HG03457 (cell line): ENCODE data around the gene FTSJ1.
"Not testable (repeated sequence)": the region's sequence is repeated elsewhere in the genome, so short reads cannot be mapped to it uniquely, and the experiment has no call there.

Experiments
- ATAC-seq: cut with Tn5 transposase; IDR thresholded peaks from one replicate; pipeline ENCODE4 v1.9.1; 2021; ENCODE audit warnings: moderate number of reproducible peaks; ENCODE audit not compliant: unreplicated experiment

Gene FTSJ1

GRCh38 chrX:48493890-48494364 is 17.9 kb downstream of the FTSJ1 start:
- ATAC-seq, result no peak

GRCh38 chrX:48496660-48497059 is 20.7 kb downstream of the FTSJ1 start:
- ATAC-seq, result no peak

- no peak for ATAC-seq
These were observed 21.9 kb downstream of the FTSJ1 start for GRCh38 chrX:48497871-48498270.

- ATAC-seq, result no peak
These were observed 22.4 kb downstream of the FTSJ1 start for GRCh38 chrX:48498374-48498809.

- no peak for ATAC-seq
These were observed 28.3 kb downstream of the FTSJ1 start for GRCh38 chrX:48504261-48504660.

GRCh38 chrX:48505481-48505880 is 29.5 kb downstream of the FTSJ1 start:
- ATAC-seq, result no peak

GRCh38 chrX:48507246-48507645 is 31.2 kb downstream of the FTSJ1 start:
- ATAC-seq, result no peak

GRCh38 chrX:48508400-48509244 is 32.6 kb downstream of the FTSJ1 start, which contains the start of gene PORCN:
TSS of gene PORCN (plus strand) at chrX:48508992. CDS start at chrX:48509821, 829 bp downstream.
- peak; percentile 48 for ATAC-seq

GRCh38 chrX:48509245-48509590 is 33.2 kb downstream of the FTSJ1 start:
- ATAC-seq, result no peak

- no peak for ATAC-seq
These were observed 33.6 kb downstream of the FTSJ1 start for GRCh38 chrX:48509619-48510018.

- no peak for ATAC-seq
These were observed 35.6 kb downstream of the FTSJ1 start for GRCh38 chrX:48511560-48511959.

GRCh38 chrX:48512371-48512935 is 36.5 kb downstream of the FTSJ1 start:
- ATAC-seq, result no peak

- no peak for ATAC-seq
These were observed 37.7 kb downstream of the FTSJ1 start for GRCh38 chrX:48513670-48514069.

- ATAC-seq, result no peak
These were observed 38.3 kb downstream of the FTSJ1 start for GRCh38 chrX:48514126-48514806.

- no peak for ATAC-seq
These were observed 39.0 kb downstream of the FTSJ1 start for GRCh38 chrX:48514868-48515460.

- no peak for ATAC-seq
These were observed 39.8 kb downstream of the FTSJ1 start for GRCh38 chrX:48515842-48516241.

GRCh38 chrX:48516285-48516684 is 40.3 kb downstream of the FTSJ1 start:
- ATAC-seq, result no peak

GRCh38 chrX:48516987-48517386 is 41.0 kb downstream of the FTSJ1 start:
- ATAC-seq, result no peak

- ATAC-seq, result not testable (repeated sequence)
These were observed 43.5 kb downstream of the FTSJ1 start for GRCh38 chrX:48519481-48519880.

- no peak for ATAC-seq
These were observed 44.5 kb downstream of the FTSJ1 start for GRCh38 chrX:48520455-48520854.

GRCh38 chrX:48520976-48521352 is 45.0 kb downstream of the FTSJ1 start:
- no peak for ATAC-seq
